Measurements from ENCODE around the gene EEPD1. TPM values are rescaled to one million over a fixed set of nuclear protein-coding genes. Genes with fewer than 3 reads are reported as not detected.

EEPD1 gene
- total RNA-seq, 1 donor from 2014 or later, result 10.0 TPM

GRCh38 chr7:36149694-36150452, 3.2 kb upstream of the EEPD1 start:
- DNase-seq, result no peak
- intact Hi-C loops (cut with DNase I), result loop anchor here (5.0 kb wide), 1 partner anchor 142 kb away; no protein-coding TSS in a partner anchor
- ATAC-seq (ENCODE audit: poor library complexity), result no peak

- DNase-seq (no peak), ATAC-seq (ENCODE audit: poor library complexity) (no peak)
- intact Hi-C loops (cut with DNase I), result loop anchor here (5.0 kb wide), 1 partner anchor 140 kb away; no protein-coding TSS in a partner anchor
These were observed 916 bp upstream of the EEPD1 start for GRCh38 chr7:36151921-36152755.

- ATAC-seq (ENCODE audit: poor library complexity), result peak; percentile 0
- DNase-seq, result peak; percentile 65
These were observed 580 bp downstream of the EEPD1 start for GRCh38 chr7:36153571-36154097.

GRCh38 chr7:36154255-36155212, 1.5 kb downstream of the EEPD1 start:
- ATAC-seq (ENCODE audit: poor library complexity) (no peak), DNase-seq (peak; percentile 41)

More at GRCh38 chr7:36153571-36154097, 580 bp downstream of the EEPD1 start:
- intact Hi-C loops (cut with DNase I), result loop anchor here (5.0 kb wide), 1 partner anchor 139 kb away; no protein-coding TSS in a partner anchor

GRCh38 chr7:36155811-36156361, 2.8 kb downstream of the EEPD1 start:
- DNase-seq (peak; percentile 75), ATAC-seq (ENCODE audit: poor library complexity) (no peak)
- intact Hi-C loops (cut with DNase I), result no loop called here

More at GRCh38 chr7:36154255-36155212, 1.5 kb downstream of the EEPD1 start:
- intact Hi-C loops (cut with DNase I), result loop anchor here (5.0 kb wide), 1 partner anchor 138 kb away; no protein-coding TSS in a partner anchor

GRCh38 chr7:36157527-36158320, 4.7 kb downstream of the EEPD1 start:
- DNase-seq, result no peak
- no peak for ATAC-seq (ENCODE audit: poor library complexity)
- intact Hi-C loops (cut with DNase I), result no loop called here

GRCh38 chr7:36158321-36158605, 5.2 kb downstream of the EEPD1 start:
- intact Hi-C loops (cut with DNase I), result no loop called here
- DNase-seq (no peak), ATAC-seq (ENCODE audit: poor library complexity) (no peak)

GRCh38 chr7:36159618-36160017, 6.6 kb downstream of the EEPD1 start:
- DNase-seq (no peak), ATAC-seq (ENCODE audit: poor library complexity) (no peak)
- intact Hi-C loops (cut with DNase I), result no loop called here

GRCh38 chr7:36160313-36160712, 7.3 kb downstream of the EEPD1 start:
- ATAC-seq (ENCODE audit: poor library complexity) (no peak), DNase-seq (no peak)
- intact Hi-C loops (cut with DNase I), result no loop called here

- intact Hi-C loops (cut with DNase I), result no loop called here
- DNase-seq (no peak), ATAC-seq (ENCODE audit: poor library complexity) (no peak)
These were observed 8.9 kb downstream of the EEPD1 start for GRCh38 chr7:36161996-36162395.

- DNase-seq, result no peak
- intact Hi-C loops (cut with DNase I), result no loop called here
- ATAC-seq (ENCODE audit: poor library complexity), result no peak
These were observed 12.0 kb downstream of the EEPD1 start for GRCh38 chr7:36165059-36165458.

GRCh38 chr7:36165802-36166201, 12.7 kb downstream of the EEPD1 start:
- DNase-seq (no peak), ATAC-seq (ENCODE audit: poor library complexity) (no peak)
- intact Hi-C loops (cut with DNase I), result no loop called here

- ATAC-seq (ENCODE audit: poor library complexity) (no peak), DNase-seq (no peak)
- intact Hi-C loops (cut with DNase I), result no loop called here
These were observed 14.5 kb downstream of the EEPD1 start for GRCh38 chr7:36167403-36168050.

GRCh38 chr7:36171503-36171902, 18.4 kb downstream of the EEPD1 start:
- ATAC-seq (ENCODE audit: poor library complexity) (no peak), DNase-seq (no peak)
- intact Hi-C loops (cut with DNase I), result no loop called here

- ATAC-seq (ENCODE audit: poor library complexity), result peak; percentile 72
These were observed 22.8 kb downstream of the EEPD1 start for GRCh38 chr7:36175886-36176285.

GRCh38 chr7:36176697-36177096, 23.6 kb downstream of the EEPD1 start:
- intact Hi-C loops (cut with DNase I), result no loop called here
- no peak for ATAC-seq (ENCODE audit: poor library complexity)
- no peak for DNase-seq

More at GRCh38 chr7:36175886-36176285, 22.8 kb downstream of the EEPD1 start:
- peak; percentile 74 for DNase-seq
- intact Hi-C loops (cut with DNase I), result no loop called here

- no peak for DNase-seq
- intact Hi-C loops (cut with DNase I), result no loop called here
- ATAC-seq (ENCODE audit: poor library complexity), result no peak
These were observed 27.1 kb downstream of the EEPD1 start for GRCh38 chr7:36180121-36180520.

All from Right ventricle myocardium superior (tissue), 1 donor.